ENCODE results near the gene TSPAN17.

TSPAN17 gene

DNA sequence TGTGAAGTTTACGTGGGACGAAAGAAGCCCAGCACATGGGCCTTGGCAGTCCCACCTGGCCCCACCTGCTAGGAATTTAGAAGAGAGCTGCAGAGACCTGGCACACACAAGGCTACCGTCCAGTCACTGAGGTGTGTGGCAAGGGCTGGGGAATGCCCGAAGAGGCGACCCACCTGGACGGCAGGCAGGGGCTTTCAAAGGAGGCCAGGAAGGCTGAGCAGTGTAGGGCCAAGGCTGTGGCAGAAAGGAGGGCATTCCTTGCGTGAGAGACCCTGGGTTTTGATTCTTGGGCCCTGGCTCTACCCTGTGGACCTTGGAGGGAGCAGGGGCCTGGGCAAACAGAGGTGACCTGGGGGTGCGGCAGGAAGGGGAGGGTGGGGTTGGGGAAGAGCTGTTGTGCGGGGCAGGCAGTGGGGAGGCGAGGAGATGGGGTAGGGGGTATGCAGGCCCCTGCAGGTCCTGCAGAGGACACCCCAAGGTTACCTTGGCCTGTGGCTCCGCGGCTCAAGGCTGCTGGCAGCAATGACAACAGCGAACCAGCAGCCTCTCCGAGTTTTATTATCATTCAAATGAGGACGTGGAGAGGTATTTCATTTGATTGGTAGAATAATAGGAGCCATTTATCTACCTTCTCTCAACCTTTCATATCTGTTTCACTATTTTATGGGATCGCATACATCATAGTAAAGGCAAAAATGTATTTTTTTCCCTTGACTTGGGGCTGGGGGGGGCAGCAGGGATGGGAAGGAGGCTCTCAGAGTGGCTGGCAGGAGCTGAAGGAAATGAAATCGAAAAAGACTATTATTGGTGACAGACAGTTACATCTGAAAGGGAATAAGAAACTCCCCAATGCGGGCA lies 24.8 kb downstream of the TSPAN17 start:
- no peaks in the 10 kb centered on the region for H3K79me2 ChIP-seq (ENCODE audit: insufficient read depth, low read depth)
- no peaks in the 10 kb centered on the region for H3K27me3 ChIP-seq (ENCODE audit: insufficient read depth, low read depth)
- H3K4me2 ChIP-seq: peak overlapping the region; percentile 63
- no peak overlapping the region for H3K9ac ChIP-seq
- no peaks in the 10 kb centered on the region for H4K20me1 ChIP-seq (ENCODE audit: insufficient read depth)
- H2AFZ ChIP-seq (ENCODE audit: low read depth): no peak overlapping the region
- H3K36me3 ChIP-seq (ENCODE audit: insufficient read depth): no peaks in the 10 kb centered on the region
- no peak overlapping the region for H3K27ac ChIP-seq
- no peak overlapping the region for H3K4me3 ChIP-seq (IDR thresholded peaks at IDR 0.05; ENCODE audit: insufficient read depth, low read depth, low read length)
- TF ChIP-seq, protein P1, sequence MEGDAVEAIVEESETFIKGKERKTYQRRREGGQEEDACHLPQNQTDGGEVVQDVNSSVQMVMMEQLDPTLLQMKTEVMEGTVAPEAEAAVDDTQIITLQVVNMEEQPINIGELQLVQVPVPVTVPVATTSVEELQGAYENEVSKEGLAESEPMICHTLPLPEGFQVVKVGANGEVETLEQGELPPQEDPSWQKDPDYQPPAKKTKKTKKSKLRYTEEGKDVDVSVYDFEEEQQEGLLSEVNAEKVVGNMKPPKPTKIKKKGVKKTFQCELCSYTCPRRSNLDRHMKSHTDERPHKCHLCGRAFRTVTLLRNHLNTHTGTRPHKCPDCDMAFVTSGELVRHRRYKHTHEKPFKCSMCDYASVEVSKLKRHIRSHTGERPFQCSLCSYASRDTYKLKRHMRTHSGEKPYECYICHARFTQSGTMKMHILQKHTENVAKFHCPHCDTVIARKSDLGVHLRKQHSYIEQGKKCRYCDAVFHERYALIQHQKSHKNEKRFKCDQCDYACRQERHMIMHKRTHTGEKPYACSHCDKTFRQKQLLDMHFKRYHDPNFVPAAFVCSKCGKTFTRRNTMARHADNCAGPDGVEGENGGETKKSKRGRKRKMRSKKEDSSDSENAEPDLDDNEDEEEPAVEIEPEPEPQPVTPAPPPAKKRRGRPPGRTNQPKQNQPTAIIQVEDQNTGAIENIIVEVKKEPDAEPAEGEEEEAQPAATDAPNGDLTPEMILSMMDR (conservative IDR thresholded peaks at IDR 0.05; ENCODE audit: low read depth, low read length): no peak
- peaks cover 21% of the 10 kb centered on the region for H3K4me1 ChIP-seq (ENCODE audit: low read depth, poor library complexity, severe bottlenecking)

DNA sequence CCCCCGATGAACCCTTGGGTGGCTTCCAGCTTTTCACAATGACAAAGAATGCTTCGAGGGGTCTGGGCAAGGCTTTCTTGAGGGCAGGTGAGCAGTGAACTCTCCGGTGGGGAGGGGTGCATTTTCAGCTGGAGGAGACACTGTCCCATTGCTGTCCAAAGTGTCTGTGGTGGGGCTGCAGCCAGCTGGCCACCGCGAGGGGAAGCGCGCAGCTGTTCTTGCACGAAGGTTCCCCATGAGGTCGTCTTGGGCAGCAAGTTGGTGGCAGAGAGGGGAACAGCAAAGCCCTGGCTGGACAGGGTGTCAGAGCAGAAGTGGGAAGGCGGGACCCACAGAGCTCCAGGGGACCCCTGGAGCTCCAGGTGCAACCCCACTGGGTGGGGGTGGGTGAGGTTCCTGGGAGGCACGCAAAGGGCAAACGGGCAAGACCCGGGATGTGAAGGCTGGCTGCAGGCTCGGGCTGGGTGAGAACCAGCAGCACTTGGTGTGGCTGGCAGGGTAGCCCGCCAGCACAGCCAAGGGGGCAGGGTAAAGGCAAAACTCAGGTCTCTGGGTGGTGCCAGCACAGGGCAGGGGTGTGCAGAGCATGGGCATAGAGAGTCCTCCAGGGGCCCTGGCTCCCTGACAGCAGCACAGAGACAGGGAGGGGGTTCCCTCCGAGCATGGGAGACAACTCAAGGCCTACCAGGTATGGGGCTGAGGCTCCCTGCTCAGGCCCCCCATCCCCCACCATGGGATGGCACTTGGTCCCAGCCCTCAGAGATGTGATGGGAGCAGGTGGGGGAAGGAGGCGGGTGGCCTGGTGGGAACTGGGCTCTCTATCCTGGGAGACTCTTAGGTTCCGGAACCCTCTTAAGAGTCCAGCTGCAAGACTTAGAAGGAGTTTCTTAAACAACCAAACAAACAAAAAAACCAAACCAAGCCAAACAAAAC lies 26.6 kb downstream of the TSPAN17 start:
- Histone ChIP-seq H3K27ac (no peak overlapping the region), H3K9ac (no peak overlapping the region), H3K4me1 (ENCODE audit: low read depth, poor library complexity, severe bottlenecking) (peaks cover 21% of the 10 kb centered on the region), H2AFZ (ENCODE audit: low read depth) (no peak overlapping the region), H4K20me1 (ENCODE audit: insufficient read depth) (no peaks in the 10 kb centered on the region), H3K36me3 (ENCODE audit: insufficient read depth) (no peaks in the 10 kb centered on the region), H3K4me3 (IDR thresholded peaks at IDR 0.05; ENCODE audit: insufficient read depth, low read depth, low read length) (no peak overlapping the region), H3K4me2 (no peak overlapping the region), H3K27me3 (ENCODE audit: insufficient read depth, low read depth) (no peaks in the 10 kb centered on the region), H3K79me2 (ENCODE audit: insufficient read depth, low read depth) (no peaks in the 10 kb centered on the region)
- TF ChIP-seq, protein P1 (conservative IDR thresholded peaks at IDR 0.05; ENCODE audit: low read depth, low read length): no peak

DNA sequence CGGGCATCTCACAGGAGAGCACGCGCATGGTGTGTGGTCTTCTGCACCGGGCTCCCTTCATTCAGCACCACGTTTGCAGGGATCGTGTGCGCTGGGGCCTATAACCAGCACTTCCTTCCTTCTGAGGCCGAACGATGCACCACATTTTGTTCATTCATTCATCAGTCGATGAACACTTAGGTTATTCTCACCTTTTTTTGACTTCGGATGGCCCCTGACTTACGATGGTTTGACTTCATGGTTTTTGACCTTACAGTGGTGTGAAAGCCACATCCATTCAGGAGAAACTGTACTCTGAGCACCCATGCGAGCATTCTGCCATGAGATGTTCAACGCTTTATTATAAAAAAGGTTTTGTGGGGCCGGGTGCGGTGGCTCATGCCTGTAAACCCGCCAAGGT lies 27.5 kb downstream of the TSPAN17 start:
- Histone ChIP-seq H3K79me2 (ENCODE audit: insufficient read depth, low read depth) (no peaks in the 10 kb centered on the region), H3K9ac (no peak overlapping the region), H2AFZ (ENCODE audit: low read depth) (no peak overlapping the region), H3K27ac (no peak overlapping the region), H3K4me1 (ENCODE audit: low read depth, poor library complexity, severe bottlenecking) (peaks cover 21% of the 10 kb centered on the region), H3K4me3 (IDR thresholded peaks at IDR 0.05; ENCODE audit: insufficient read depth, low read depth, low read length) (no peak overlapping the region), H4K20me1 (ENCODE audit: insufficient read depth) (no peaks in the 10 kb centered on the region), H3K4me2 (no peak overlapping the region), H3K36me3 (ENCODE audit: insufficient read depth) (no peaks in the 10 kb centered on the region), H3K27me3 (ENCODE audit: insufficient read depth, low read depth) (no peaks in the 10 kb centered on the region)
- TF ChIP-seq, protein P1 (conservative IDR thresholded peaks at IDR 0.05; ENCODE audit: low read depth, low read length): no peak

DNA sequence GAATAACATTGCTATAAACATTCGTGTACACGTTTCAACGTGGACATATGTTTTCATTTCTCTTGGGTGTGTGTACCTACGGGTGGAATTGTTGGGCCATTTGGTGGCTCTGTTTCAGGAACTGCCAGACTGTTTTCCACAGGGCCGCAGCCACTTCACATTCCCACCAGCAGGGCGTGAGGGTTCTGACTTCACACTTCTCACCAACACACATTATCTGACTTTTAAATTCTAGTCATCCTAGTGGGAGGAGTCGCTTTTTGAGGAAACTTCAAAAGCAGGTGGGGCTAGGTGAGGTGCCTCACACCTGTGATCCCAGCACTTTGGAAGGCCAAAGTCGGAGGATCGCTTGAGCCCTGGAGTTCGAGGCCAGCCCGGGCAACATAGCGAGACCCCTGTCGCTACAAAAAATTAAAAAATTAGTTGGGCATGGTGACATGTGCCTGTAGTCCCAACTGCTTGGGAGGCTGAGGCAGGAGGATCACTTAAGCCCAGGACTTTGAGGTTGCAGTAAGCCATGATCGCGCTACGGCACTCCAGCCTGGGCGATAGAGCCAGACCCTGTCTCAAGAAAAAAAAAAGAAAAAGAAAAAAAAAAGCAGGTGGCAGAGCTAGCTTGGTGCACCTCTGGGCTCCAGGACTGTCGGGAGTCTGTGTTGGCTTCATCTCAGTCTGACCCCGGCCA lies 28.5 kb downstream of the TSPAN17 start:
- no peak overlapping the region for H3K27ac ChIP-seq
- H3K4me1 ChIP-seq (ENCODE audit: low read depth, poor library complexity, severe bottlenecking): peaks cover 21% of the 10 kb centered on the region
- H3K4me3 ChIP-seq (IDR thresholded peaks at IDR 0.05; ENCODE audit: insufficient read depth, low read depth, low read length): no peak overlapping the region
- H3K9ac ChIP-seq: no peak overlapping the region
- no peaks in the 10 kb centered on the region for H3K36me3 ChIP-seq (ENCODE audit: insufficient read depth)
- H2AFZ ChIP-seq (ENCODE audit: low read depth): no peak overlapping the region
- H3K79me2 ChIP-seq (ENCODE audit: insufficient read depth, low read depth): no peaks in the 10 kb centered on the region
- H3K27me3 ChIP-seq (ENCODE audit: insufficient read depth, low read depth): no peaks in the 10 kb centered on the region
- TF ChIP-seq, protein P1 (conservative IDR thresholded peaks at IDR 0.05; ENCODE audit: low read depth, low read length): no peak; the same call in 1 of the 2 replicates
- no peak overlapping the region for H3K4me2 ChIP-seq
- no peaks in the 10 kb centered on the region for H4K20me1 ChIP-seq (ENCODE audit: insufficient read depth)

All from KMS-11 (cell line).